K562 (cell line): ENCODE measurements around the gene HCAR2. TPM values are rescaled to one million over a fixed set of nuclear protein-coding genes. Genes with fewer than 3 reads are reported as not detected.

Source experiments
- ATF3 ChIP-seq, 2 experiments: fragments of 450-650 bp in 1 of 2; sonication (generic) in 1 of 2; formaldehyde crosslinking in 1 of 2; IDR thresholded peaks in 1 of 2; conservative IDR thresholded peaks in 1 of 2; 2 replicates each; pipeline versions ENCODE4 v1.6.1 to v1.8.1; 2016 to 2023; ENCODE audit warnings: mild to moderate bottlenecking in 2 of 2, moderate library complexity in 2 of 2, inconsistent platforms in 1 of 2, missing genetic modification reagents in 1 of 2
- CREB3L1 ChIP-seq: fragments of 450-650 bp; IDR thresholded peaks from 2 replicates; pipeline ENCODE4 v1.6.1; 2014; ENCODE audit warnings: low read depth, mild to moderate bottlenecking, moderate library complexity, borderline replicate concordance
- DPF2 ChIP-seq: fragments of 450-650 bp; IDR thresholded peaks from 2 replicates; pipeline ENCODE4 v1.6.1; 2016
- EP300 ChIP-seq: IDR thresholded peaks from 2 replicates; pipeline ENCODE4 v1.6.1; 2012; ENCODE audit warnings: low read length, improper control_type of control experiment
- FOS ChIP-seq: IDR thresholded peaks from 3 replicates; pipeline ENCODE4 v1.6.1; 2011; ENCODE audit not compliant: insufficient read length; ENCODE audit errors: extremely low read depth
- GATA2 ChIP-seq: sonication (generic); formaldehyde crosslinking; IDR thresholded peaks from 2 replicates; pipeline ENCODE4 v1.4.0; 2020; ENCODE audit warnings: mild to moderate bottlenecking, missing genetic modification reagents
- HLTF ChIP-seq: fragments of 450-650 bp; IDR thresholded peaks from 2 replicates; pipeline ENCODE4 v1.6.1; 2016
- RBM14 ChIP-seq: fragments of 200-400 bp; formaldehyde crosslinking; IDR thresholded peaks from 2 replicates; pipeline ENCODE4 v1.6.1; 2018; ENCODE audit warnings: low read depth, mild to moderate bottlenecking, low read length, moderate library complexity, borderline replicate concordance; ENCODE audit not compliant: insufficient read depth
- RBM25 ChIP-seq: fragments of 200-400 bp; formaldehyde crosslinking; IDR thresholded peaks from 2 replicates; pipeline ENCODE4 v1.6.1; 2018; ENCODE audit warnings: low read length, low read depth, moderate library complexity; ENCODE audit not compliant: severe bottlenecking
- SMARCA4 ChIP-seq: fragments of 450-650 bp; IDR thresholded peaks from 2 replicates; pipeline ENCODE4 v1.6.1; 2016
- SMARCE1 ChIP-seq: fragments of 450-650 bp; IDR thresholded peaks from 2 replicates; pipeline ENCODE4 v1.7.1; 2016; ENCODE audit warnings: mild to moderate bottlenecking
- SRSF1 ChIP-seq: fragments of 200-400 bp; formaldehyde crosslinking; IDR thresholded peaks from 2 replicates; pipeline ENCODE4 v1.6.1; 2017; ENCODE audit warnings: mild to moderate bottlenecking, low read depth, low read length, moderate library complexity
- ZBTB17 ChIP-seq: fragments of 450-650 bp; formaldehyde crosslinking; IDR thresholded peaks from 2 replicates; pipeline ENCODE4 v1.4.0; 2020; ENCODE audit warnings: mild to moderate bottlenecking
- ZFP91 ChIP-seq: sonication (generic); formaldehyde crosslinking; IDR thresholded peaks from 2 replicates; pipeline ENCODE4 v1.8.0; 2022; ENCODE audit warnings: mild to moderate bottlenecking, missing genetic modification reagents
- polyA plus RNA-seq, 8 experiments: library from polyadenylated mRNA; depleted of rRNA in 4 of 8; stranded (reverse) in 5 of 8; unstranded in 3 of 8; fragments of >200 nt; fragmentation: Nextera tagmentation in 2 of 8; fragmentation: Illumina TruSeq in 1 of 8; extraction: Ambion mirVana in 2 of 8; extraction: Trizol in 1 of 8; gene quantifications; 2 replicates each; pipeline versions ENCODE4 v1.2.1 to v1.2.3, GENCODE V29; 2011 to 2014; ENCODE audit warnings: inconsistent platforms in 1 of 8, missing spikeins in 1 of 8
- total RNA-seq, 7 experiments: library from RNA; depleted of rRNA in 6 of 7; stranded (reverse); fragments of >200 nt in 6 of 7; fragmentation: Illumina TruSeq in 2 of 7; extraction: Trizol in 2 of 7; gene quantifications; 2 replicates each; pipeline versions ENCODE4 v1.2.1 to v1.2.3, GENCODE V29; 2011 to 2021; ENCODE audit warnings: low replicate concordance in 1 of 7
- TF ChIP-seq, protein P1 (sequence below): sonication (generic); formaldehyde crosslinking; IDR thresholded peaks from 2 replicates; pipeline ENCODE4 v1.8.1; 2023; ENCODE audit warnings: mild to moderate bottlenecking, missing genetic modification reagents

Gene HCAR2
- total and polyA plus RNA-seq, 9 of the 15 experiments (the other 6 are each of a cell fraction or from before 2014, with no cell fraction given) = not detected

DNA sequence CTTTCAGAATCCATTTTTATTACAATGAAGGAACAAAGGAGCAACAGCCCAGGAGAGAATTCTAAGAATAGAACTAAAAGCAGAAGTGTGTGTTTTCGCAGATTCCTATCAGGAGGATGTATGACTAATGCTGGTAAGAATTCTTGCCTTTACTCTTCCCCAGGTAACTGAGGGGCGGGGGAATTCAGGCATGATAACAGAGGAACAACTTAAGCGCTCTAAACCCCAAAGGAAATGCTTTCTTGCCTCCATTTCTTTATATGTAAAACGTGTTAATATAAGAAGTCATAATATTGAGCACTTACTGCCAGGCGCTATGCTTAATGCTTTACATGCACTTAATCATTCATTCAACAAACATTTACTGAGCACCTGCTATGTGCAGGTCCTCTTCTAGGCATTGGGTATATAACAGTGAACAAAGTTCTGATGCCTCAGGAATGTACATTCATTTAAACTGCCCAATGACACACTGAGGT is 23.0 kb upstream of the HCAR2 start (continued):
- TF ChIP-seq EP300 (peak; percentile 55), SRSF1 (no peak), DPF2 (peak; percentile 83), FOS (peak; percentile 46), ZBTB17 (CRISPR knock-in tag) (no peak), CREB3L1 (no peak), GATA2 (CRISPR knock-in tag) (peak; percentile 50; the same call in 1 of the 2 replicates), RBM14 (no peak), RBM25 (peak; percentile 10), HLTF (no peak), ZFP91 (CRISPR knock-in tag) (no peak), ATF3 (IDR thresholded peaks at IDR 0.05) (peak; percentile 82), ATF3 (CRISPR knock-in tag; conservative IDR thresholded peaks at IDR 0.05) (no peak), SMARCE1 (peak; percentile 95), SMARCA4 (peak; percentile 84)
- TF ChIP-seq, protein P1, sequence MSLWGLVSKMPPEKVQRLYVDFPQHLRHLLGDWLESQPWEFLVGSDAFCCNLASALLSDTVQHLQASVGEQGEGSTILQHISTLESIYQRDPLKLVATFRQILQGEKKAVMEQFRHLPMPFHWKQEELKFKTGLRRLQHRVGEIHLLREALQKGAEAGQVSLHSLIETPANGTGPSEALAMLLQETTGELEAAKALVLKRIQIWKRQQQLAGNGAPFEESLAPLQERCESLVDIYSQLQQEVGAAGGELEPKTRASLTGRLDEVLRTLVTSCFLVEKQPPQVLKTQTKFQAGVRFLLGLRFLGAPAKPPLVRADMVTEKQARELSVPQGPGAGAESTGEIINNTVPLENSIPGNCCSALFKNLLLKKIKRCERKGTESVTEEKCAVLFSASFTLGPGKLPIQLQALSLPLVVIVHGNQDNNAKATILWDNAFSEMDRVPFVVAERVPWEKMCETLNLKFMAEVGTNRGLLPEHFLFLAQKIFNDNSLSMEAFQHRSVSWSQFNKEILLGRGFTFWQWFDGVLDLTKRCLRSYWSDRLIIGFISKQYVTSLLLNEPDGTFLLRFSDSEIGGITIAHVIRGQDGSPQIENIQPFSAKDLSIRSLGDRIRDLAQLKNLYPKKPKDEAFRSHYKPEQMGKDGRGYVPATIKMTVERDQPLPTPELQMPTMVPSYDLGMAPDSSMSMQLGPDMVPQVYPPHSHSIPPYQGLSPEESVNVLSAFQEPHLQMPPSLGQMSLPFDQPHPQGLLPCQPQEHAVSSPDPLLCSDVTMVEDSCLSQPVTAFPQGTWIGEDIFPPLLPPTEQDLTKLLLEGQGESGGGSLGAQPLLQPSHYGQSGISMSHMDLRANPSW (CRISPR knock-in tag) = no peak
